ENCODE results near the gene MED12.

The MED12 gene

DNA sequence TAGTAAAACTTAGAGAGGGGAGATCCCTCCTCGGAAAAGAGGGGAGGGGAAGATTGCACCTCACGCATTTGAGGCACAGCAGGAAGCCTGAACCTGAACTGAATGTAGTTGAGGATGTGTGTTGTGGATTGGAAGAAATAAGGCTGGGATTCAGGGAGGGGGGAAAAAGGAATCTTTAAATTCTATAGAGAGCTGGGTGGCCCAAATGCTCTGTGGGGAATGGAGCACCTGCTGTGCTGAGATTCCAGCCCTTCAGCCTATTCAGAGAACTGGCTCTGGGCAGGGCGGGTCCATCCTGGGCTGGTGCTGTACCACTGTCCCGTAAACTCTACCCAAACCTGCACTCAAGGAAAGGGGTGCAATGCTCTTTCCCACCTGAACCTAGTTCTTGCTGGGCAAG is 18.7 kb upstream of the MED12 start:
- TF ChIP-seq GATA2 (IDR thresholded peaks at IDR 0.05; ENCODE audit: low read depth, low read length) (no peak), GATA3 (IDR thresholded peaks at IDR 0.05; ENCODE audit: low read depth, low read length) (no peak)

DNA sequence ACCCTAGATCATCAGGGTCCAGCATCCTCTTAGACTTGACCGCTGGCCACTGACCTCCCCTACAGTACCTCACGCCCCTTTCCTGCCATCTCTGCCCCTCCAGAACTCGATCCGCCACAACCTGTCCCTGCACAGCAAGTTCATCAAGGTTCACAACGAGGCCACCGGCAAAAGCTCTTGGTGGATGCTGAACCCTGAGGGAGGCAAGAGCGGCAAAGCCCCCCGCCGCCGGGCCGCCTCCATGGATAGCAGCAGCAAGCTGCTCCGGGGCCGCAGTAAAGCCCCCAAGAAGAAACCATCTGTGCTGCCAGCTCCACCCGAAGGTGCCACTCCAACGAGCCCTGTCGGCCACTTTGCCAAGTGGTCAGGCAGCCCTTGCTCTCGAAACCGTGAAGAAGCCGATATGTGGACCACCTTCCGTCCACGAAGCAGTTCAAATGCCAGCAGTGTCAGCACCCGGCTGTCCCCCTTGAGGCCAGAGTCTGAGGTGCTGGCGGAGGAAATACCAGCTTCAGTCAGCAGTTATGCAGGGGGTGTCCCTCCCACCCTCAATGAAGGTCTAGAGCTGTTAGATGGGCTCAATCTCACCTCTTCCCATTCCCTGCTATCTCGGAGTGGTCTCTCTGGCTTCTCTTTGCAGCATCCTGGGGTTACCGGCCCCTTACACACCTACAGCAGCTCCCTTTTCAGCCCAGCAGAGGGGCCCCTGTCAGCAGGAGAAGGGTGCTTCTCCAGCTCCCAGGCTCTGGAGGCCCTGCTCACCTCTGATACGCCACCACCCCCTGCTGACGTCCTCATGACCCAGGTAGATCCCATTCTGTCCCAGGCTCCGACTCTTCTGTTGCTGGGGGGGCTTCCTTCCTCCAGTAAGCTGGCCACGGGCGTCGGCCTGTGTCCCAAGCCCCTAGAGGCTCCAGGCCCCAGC is 17.6 kb upstream of the MED12 start:
- no peak for TF ChIP-seq GATA2 (IDR thresholded peaks at IDR 0.05; ENCODE audit: low read depth, low read length)
- no peak for TF ChIP-seq GATA3 (IDR thresholded peaks at IDR 0.05; ENCODE audit: low read depth, low read length)

DNA sequence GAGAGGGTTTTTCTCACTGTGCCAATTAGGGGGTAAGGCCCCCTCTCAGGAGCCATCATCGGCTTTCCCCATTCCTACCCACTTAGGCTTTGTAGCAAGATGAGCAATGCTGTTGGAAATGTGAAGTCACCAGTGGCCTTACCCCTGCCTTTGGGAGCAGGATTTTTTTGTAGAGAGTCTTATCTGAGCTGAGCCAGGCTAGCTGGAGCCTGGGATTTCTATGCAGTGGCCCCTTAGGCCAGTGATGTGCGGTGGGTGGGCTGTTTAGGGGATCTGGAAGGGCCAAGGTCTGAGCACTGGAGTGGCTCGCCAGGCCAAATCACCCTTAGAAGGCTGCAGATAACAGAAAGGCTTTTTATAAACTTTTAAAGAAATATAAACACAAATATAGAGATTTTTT is 16.1 kb upstream of the MED12 start:
- TF ChIP-seq GATA2 (IDR thresholded peaks at IDR 0.05; ENCODE audit: low read depth, low read length) (no peak), GATA3 (IDR thresholded peaks at IDR 0.05; ENCODE audit: low read depth, low read length) (no peak)

DNA sequence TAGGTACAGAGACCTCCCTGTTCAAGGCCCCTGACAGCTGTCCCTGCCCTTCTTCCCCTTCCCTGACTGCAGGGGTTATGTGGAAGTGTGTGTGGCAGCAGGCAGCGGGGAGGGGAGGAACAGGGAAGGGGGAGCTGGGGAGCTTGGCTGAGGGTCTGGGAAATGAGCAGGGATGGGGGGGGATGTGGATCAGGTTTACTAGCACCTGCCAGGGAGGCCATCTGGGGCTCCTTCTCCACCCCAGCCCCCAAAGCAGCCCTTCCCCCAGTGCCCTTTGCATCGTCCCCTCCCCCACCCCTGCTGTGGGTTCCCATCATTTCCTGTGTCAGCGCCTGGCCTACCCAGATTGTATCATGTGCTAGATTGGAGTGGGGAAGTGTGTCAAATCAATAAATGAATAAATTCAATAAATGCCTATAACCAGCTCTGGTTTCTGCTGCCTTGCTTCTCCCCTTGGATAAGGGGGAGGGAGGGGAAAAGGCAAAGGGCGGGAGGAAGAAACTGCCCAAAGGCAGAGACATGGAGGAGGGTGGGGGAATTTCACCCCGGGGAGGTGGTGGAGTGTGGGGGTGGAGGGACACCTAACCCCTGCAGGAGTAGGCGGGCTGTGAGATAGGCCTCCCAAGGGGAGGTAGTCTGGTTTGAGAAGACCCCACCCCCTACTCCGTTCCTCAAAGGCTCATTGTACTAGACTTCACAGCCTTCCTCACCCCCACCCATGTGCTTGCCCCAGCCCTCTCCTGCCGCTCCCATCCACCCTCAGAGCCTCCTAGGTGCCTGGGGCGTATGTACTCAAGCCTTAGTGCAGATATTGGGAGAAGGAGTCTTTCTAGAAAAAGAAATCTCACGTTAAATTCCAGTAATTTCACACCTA is 15.0 kb upstream of the MED12 start:
- TF ChIP-seq GATA2 (IDR thresholded peaks at IDR 0.05; ENCODE audit: low read depth, low read length) (no peak), GATA3 (IDR thresholded peaks at IDR 0.05; ENCODE audit: low read depth, low read length) (no peak)

DNA sequence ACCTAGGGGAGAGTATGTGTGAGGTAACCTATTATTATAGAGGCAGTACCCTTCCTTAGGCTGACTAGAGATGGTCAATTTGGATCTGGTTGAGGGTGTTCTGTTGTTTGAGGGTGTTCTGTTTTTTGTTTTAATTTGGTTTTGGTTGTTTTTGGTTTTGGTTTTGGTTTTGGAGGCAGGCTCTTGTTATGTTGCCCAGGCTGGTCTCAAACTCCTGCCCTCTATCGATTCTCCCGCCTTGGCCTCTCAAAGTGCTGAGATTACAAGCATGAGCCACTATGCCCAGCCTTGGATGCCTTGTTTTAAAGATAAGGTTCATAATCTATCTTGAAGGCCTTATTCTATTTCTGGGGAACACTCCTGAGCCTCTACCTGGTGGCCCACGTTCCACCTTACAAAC is 12.8 kb upstream of the MED12 start:
- TF ChIP-seq GATA2 (IDR thresholded peaks at IDR 0.05; ENCODE audit: low read depth, low read length) (no peak), GATA3 (IDR thresholded peaks at IDR 0.05; ENCODE audit: low read depth, low read length) (no peak)

DNA sequence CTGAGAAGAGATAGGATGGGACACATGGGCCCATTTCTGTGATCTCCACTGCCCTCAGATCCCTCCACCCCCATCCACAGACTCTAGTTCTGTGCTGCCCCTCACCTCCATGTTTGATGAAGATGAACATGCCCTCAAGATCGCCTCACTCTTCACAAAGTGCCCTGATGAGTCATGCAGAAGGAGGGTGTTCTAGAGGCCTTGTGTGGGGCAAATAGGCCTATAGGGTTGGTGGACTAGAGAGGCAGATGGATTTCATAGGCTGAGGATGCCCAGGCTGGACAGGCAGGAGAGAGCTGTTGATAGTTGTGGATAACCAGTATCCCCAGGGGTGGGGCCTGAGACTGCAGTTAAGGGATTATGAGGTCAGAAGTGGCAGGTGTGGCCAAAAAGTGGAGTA is 12.0 kb upstream of the MED12 start, which contains the start of gene CXorf65:
TSS of gene CXorf65 (minus strand) at position 314 of the 400 bp plus-strand sequence. CDS start at position 130, 184 bp downstream.
- TF ChIP-seq GATA2 (IDR thresholded peaks at IDR 0.05; ENCODE audit: low read depth, low read length) (no peak), GATA3 (IDR thresholded peaks at IDR 0.05; ENCODE audit: low read depth, low read length) (no peak)

DNA sequence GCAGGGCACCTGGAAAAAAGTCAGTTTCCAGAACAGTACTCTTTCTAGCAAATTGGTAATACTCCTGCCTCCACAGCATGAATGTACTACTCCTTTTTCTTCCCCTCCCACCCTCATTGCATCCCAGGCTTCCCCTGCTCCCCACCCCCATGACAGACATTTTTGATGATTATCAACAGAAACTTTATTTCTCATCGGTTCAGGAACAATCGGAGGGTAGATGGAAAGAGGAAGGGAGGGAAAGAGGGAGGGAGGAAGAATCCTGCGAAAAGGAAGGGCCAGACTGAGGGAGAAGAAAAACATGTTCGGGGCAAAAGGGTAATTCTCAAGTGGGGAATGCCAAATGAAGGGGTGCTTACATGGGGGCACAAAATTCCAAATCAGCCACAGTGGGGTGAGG is 11.2 kb upstream of the MED12 start:
- TF ChIP-seq GATA2 (IDR thresholded peaks at IDR 0.05; ENCODE audit: low read depth, low read length): no peak

DNA sequence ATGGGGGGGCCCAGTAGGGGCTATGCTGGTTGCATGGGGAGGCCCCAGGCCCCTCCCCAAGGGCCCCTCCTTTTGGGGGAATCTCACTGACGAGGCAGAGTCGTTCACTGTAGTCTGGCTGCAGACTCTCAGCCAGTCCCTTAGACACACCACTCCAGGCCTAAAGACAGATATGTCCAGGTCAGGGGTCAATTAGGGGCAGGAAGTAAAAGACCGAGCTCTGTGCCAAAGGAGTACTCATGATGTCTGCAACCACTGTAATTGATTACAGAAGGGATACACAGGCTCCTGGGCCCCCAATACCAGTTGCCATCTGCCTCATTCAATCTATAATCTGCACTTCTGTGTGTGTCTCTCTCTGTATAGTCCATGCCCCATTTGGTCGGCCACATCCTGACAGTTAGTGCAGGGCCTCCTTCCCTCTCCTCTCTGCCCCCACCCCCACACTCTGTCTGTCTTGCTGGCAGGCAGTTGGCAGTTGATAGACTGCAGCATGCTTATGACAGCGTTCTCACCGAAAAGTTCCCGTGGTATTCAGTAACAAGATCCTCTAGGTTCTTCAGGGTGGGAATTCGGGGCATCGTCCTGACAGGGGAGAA is 10.5 kb upstream of the MED12 start:
- TF ChIP-seq GATA3 (IDR thresholded peaks at IDR 0.05; ENCODE audit: low read depth, low read length) (no peak), GATA2 (IDR thresholded peaks at IDR 0.05; ENCODE audit: low read depth, low read length) (no peak)

DNA sequence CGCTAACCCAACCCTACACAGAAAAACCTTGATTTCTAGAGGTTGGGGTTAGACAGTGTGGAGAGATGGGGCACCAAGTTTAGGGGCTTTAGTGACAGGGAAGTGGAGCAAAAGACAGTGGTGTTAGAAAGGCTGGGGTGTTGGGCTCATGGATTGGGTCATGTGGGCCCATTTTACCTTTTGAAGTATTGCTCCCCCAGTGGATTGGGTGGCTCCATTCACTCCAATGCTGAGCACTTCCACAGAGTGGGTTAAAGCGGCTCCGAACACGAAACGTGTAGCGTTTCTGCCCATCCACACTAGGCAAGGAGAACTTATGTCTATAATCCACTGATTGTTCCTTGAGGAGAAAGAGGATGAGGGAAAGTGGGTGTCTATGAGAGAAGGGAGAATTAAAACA is 9.3 kb upstream of the MED12 start:
- no peak for TF ChIP-seq GATA3 (IDR thresholded peaks at IDR 0.05; ENCODE audit: low read depth, low read length)
- TF ChIP-seq GATA2 (IDR thresholded peaks at IDR 0.05; ENCODE audit: low read depth, low read length): no peak

DNA sequence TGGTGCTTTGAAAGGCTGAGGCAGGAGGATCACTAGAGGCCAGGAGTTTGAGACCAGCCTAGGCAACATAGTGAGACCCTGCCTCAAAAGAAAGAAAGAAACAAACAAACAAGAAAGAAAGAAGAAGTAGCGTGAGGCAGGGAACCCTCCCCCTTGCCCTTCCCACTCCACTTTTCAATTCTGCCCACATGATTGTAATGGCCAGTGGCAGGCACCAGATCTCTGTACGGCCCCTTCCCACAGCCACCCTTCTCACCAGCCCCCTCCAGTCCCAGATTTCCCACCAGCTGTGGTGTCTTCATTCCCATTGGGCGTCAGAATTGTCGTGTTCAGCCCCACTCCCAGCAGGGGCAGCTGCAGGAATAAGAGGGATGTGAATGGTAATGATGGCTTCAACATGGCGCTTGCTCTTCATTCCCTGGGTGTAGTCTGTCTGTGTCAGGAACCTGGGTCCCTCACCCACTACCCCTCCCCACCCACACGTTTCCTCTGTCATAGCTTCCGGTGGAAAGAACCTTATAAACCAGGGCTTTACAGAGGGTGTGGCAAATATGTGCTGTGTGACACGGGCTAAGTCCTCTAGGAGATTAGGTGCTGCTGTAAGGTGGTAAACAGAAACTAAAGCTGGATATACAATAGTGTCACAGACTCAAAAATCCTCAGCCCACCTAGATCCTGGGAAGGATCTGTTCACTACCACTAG is 7.1 kb upstream of the MED12 start, which contains the start of gene IL2RG:
TSS of gene IL2RG (minus strand) at position 437 of the 703 bp plus-strand sequence. CDS start at position 399, 38 bp downstream.
- TF ChIP-seq GATA2 (IDR thresholded peaks at IDR 0.05; ENCODE audit: low read depth, low read length) (no peak), GATA3 (IDR thresholded peaks at IDR 0.05; ENCODE audit: low read depth, low read length) (no peak)

DNA sequence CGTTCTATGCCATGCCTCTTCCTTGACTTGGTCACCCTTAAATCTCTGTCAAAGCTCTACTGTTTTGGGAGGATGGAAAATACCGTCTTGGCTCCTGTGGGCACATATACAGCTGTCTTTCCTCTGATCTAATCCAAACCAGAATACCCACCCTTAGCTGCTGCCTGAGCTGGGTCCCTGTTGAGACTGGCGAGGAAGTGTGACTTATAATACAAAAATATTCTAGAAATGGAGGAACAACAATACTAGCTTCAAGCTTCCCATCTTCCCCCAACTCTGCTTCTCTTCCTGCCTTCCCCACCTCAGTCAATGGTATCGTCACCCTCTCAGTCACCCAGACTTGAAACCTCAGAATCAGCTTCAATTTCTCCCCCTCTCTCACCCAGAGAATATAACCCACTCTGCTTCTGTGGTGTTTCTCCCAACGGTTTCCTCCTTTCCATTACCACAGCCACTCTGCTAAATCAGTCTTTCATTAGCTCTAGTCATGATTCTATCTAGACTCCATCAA is 6.4 kb upstream of the MED12 start:
- TF ChIP-seq GATA3 (IDR thresholded peaks at IDR 0.05; ENCODE audit: low read depth, low read length): no peak
- TF ChIP-seq GATA2 (IDR thresholded peaks at IDR 0.05; ENCODE audit: low read depth, low read length): no peak

DNA sequence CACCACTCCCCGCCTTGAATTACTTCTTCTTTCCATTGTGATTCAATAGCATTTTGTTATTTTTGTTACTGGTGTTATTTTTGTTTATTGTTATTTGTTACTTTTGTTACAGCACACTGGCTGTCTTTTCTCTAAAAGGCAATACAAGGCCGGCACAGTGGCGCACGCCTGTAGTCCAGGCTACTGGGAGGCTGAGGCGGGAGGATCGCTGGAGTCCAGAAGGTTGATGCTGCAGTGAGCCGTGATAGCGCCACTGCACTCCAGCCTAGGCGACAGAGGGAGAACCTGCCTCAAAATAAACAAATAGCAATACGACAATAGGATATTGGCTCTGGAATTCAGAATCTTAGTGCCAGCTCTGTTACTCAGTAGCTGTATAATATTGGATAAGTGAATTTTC is 1.0 kb upstream of the MED12 start:
- TF ChIP-seq GATA3 (IDR thresholded peaks at IDR 0.05; ENCODE audit: low read depth, low read length) (no peak), GATA2 (IDR thresholded peaks at IDR 0.05; ENCODE audit: low read depth, low read length) (no peak)

DNA sequence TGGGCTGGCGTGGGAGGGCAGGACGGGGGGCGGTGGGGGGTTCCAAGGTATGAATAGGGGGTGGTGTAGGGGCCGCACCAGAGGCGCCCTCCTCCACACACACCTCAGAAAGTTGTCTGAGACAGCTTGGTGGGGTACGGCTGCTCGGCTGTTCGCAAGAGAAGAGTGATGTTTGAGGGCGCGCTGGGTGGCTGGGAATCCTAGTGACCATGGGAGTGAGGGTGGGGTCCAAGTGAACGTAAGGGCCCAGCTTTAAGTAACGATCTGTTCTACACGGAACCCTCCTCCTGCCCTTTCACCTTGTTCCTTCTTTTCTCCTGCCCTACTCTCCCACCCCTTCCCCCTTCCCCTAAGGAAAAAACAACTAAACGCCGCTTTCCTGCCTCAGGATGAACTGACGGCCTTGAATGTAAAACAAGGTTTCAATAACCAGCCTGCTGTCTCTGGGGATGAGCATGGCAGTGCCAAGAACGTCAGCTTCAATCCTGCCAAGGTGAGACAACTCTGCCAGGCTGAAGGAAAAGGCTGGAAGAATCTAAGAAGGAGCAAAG is 664 bp downstream of the MED12 start:
- TF ChIP-seq GATA3 (IDR thresholded peaks at IDR 0.05; ENCODE audit: low read depth, low read length) (no peak), GATA2 (IDR thresholded peaks at IDR 0.05; ENCODE audit: low read depth, low read length) (no peak)
